Natural killer cell treated with Interleukin-12 subunit alpha and Interleukin-12 subunit beta and Interleukin-15 and Interleukin-18, amount 100 ng/mL, for 72 hours (primary cell): Measurements from ENCODE around the gene IQSEC3. TPM values are rescaled to one million over a fixed set of nuclear protein-coding genes. Genes with fewer than 3 reads are reported as not detected.
"Not testable (repeated sequence)": the region's sequence is repeated elsewhere in the genome, so short reads cannot be mapped to it uniquely, and the experiment has no call there.

Source experiments
- ATAC-seq, 2 donors: fragments of 150-1000 bp; cut with Tn5 transposase in 1 of 2; sonication (Bioruptor Pico), chemical (Tn5 transposase) in 1 of 2; 2 replicates each; pipeline ENCODE4 v1.10.0; 2021
- DNase-seq: peaks from one replicate; pipeline ENCODE4 v3.0.0; 2022; ENCODE audit warnings: low spot score
- H3K27ac Mint-ChIP-seq, 2 donors: 1 replicate in 1 of 2; 2 replicates in 1 of 2; pipeline ENCODE4 v1.8.0; 2022; ENCODE audit warnings: mixed read lengths in 2 of 2, mild to moderate bottlenecking in 1 of 2, moderate library complexity in 1 of 2
- H3K27me3 Mint-ChIP-seq, 2 donors: 1 replicate in 1 of 2; 2 replicates in 1 of 2; pipeline ENCODE4 v1.8.0; 2022; ENCODE audit warnings: mixed read lengths in 2 of 2
- H3K36me3 Mint-ChIP-seq: one replicate; pipeline ENCODE4 v1.8.0; 2022; ENCODE audit warnings: mixed read lengths
- H3K4me1 Mint-ChIP-seq, 2 donors: 1 replicate in 1 of 2; 2 replicates in 1 of 2; pipeline ENCODE4 v1.8.0; 2022; ENCODE audit warnings: low read depth in 2 of 2, mixed read lengths in 2 of 2, mild to moderate bottlenecking in 1 of 2
- H3K4me3 Mint-ChIP-seq: one replicate; pipeline ENCODE4 v1.8.0; 2022; ENCODE audit warnings: mixed read lengths
- H3K9me3 Mint-ChIP-seq: 2 replicates; pipeline ENCODE4 v1.8.0; 2022; ENCODE audit warnings: mixed read lengths
- total RNA-seq, 2 donors: library from RNA; stranded (reverse); gene quantifications; one replicate each; pipeline ENCODE4 v1.2.3, GENCODE V29; 2022

Gene IQSEC3
- total RNA-seq, 2 donors from 2014 or later: 0.22 to 1.1 TPM

- Mint-ChIP-seq H3K36me3 (peaks cover 32% of the 10 kb centered on the region), H3K4me3 (no peak overlapping the region), H3K27me3 (peaks cover 50 to 68% of the 10 kb centered on the region in 2 donors), H3K4me1 (no peaks in the 10 kb centered on the region), H3K27ac (no peak overlapping the region), H3K9me3 (peaks cover 12% of the 10 kb centered on the region)
- no peak for DNase-seq
- no peak for ATAC-seq
Observed at GRCh38 chr12:58832-59231, 7.7 kb upstream of the IQSEC3 start.

DNA sequence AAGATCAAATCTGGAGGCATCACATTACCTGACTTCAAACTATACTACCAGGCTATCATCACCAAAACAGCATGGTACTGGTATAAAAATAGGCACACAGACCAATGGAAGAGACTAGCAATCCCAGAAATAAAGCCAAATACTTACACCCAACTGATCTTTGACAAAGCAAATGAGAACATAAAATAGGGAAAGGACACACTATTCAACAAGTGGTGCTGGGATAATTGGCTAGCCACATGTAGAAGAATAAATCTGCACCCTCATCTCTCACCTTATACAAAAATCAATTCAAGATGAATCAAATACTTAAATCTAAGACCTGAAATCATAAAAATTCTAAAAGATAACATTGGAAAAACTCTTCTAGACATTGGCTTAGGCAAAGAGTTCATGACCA lies 4.7 kb upstream of the IQSEC3 start:
- not testable (repeated sequence) for DNase-seq, H3K4me1 Mint-ChIP-seq, H3K27ac Mint-ChIP-seq, ATAC-seq, H3K4me3 Mint-ChIP-seq
- Mint-ChIP-seq H3K9me3 (peaks cover 14% of the 10 kb centered on the region), H3K27me3 (peaks cover 40 to 58% of the 10 kb centered on the region in 2 donors), H3K36me3 (peaks cover 32% of the 10 kb centered on the region)

DNA sequence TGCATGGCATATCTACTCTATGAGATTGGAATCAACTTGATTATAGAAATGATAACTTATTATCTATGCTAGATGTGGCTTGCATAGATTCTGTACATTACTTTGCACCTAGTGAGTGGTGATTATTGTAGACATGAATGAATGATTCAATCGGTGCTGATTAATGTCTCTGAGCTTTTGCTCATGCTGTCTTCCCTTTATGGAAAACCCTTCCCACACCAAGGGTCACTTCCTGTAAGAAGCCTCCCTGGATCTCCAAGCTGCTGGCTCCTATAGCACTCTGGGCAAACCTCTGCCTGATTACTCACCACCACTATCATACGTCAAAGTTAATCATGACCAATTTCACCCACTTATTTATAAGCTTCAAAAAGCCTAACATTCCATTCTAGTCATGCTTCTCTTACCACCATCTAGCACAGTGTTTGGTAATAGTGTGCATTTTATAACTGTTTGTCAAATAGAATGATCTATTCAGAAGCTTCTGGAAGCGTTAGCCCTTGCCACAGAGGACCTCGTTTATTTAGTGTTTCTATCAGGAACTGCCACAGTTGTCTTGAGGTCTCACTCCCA lies 990 bp upstream of the IQSEC3 start:
- ATAC-seq, H3K4me1 Mint-ChIP-seq, H3K9me3 Mint-ChIP-seq, H3K27ac Mint-ChIP-seq, H3K4me3 Mint-ChIP-seq, DNase-seq, H3K36me3 Mint-ChIP-seq: not testable (repeated sequence)
- H3K27me3 Mint-ChIP-seq: peaks cover 25 to 39% of the 10 kb centered on the region in 2 donors

DNA sequence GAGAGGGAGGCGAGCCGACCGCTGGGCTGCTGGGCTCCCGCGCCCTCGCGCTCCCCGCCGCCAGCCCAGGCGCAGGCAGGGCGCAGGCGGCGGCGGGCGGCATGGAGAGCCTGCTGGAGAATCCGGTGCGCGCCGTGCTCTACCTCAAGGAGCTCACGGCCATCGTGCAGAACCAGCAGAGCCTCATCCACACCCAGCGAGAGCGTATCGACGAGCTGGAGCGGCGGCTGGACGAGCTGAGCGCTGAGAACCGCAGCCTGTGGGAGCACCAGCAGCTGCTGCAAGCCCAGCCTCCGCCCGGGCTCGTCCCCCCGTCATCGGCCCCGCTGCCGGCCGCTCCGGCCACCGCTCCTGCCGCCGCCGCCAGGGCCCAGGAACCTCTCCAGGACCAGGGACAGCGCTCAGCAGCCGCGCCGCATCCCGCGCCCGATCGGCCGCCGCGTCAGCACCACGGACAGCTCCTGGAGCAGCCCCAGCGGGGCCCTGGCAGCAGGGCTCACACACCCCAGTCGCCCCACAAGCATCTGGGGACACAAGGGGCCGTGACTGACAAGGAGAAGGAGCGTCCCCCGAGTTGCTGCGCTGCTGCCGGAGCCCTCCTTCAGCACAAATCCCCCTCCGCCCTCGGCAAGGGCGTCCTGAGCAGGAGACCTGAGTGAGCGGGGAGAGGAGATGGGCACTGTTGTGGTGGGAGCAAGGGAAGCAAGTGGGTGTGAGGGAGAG lies 376 bp downstream of the IQSEC3 start:
- not testable (repeated sequence) for DNase-seq, H3K9me3 Mint-ChIP-seq, H3K4me1 Mint-ChIP-seq, H3K27ac Mint-ChIP-seq, H3K36me3 Mint-ChIP-seq, H3K4me3 Mint-ChIP-seq
- peaks cover 29 to 33% of the 10 kb centered on the region in 2 donors for H3K27me3 Mint-ChIP-seq
- ATAC-seq: peak; percentile 91 to 93

DNA sequence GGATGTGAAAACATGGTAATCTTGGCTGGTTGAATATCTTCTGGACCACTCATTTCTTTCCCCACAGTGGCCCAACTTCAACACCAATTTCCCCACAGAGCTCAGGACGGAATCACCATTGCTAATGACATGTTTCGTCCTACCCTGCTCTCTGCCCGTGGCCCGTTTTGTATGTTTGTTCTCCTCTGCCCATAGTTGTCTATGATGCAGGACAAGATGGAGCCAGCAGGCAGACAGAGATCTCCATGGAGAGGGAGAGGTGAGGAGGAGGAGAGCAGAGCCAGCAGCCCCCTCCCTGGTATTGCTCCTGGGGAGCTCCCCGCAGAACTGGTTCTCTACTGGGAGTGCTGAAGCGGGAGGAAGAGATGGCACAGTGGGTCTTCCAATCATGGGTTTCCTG lies 3.1 kb downstream of the IQSEC3 start:
- ATAC-seq, H3K27ac Mint-ChIP-seq, H3K9me3 Mint-ChIP-seq, DNase-seq, H3K4me3 Mint-ChIP-seq, H3K4me1 Mint-ChIP-seq, H3K36me3 Mint-ChIP-seq: not testable (repeated sequence)
- peaks cover 31 to 34% of the 10 kb centered on the region in 2 donors for H3K27me3 Mint-ChIP-seq

DNA sequence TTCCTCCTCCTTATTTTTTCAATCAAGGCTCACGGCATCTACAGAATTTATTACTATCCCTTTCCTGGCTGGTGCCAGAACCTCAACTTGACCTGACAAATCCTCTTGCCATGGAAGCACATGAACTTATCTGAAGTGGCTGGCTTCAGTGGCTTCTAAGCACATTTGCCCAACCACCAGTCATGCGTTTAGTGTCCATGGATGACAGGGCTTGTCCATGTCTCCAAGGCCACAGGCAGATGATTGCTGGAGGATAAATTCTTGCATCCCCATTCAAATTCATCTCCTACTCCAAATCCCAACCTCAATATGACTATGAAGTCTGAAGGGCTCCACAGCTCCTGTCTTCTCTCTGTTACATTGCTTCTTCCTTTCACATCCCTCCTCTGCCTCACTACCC lies 4.0 kb downstream of the IQSEC3 start:
- ATAC-seq, H3K27ac Mint-ChIP-seq, H3K4me1 Mint-ChIP-seq, H3K9me3 Mint-ChIP-seq, DNase-seq, H3K36me3 Mint-ChIP-seq, H3K4me3 Mint-ChIP-seq: not testable (repeated sequence)
- peaks cover 27 to 38% of the 10 kb centered on the region in 2 donors for H3K27me3 Mint-ChIP-seq

- H3K27ac Mint-ChIP-seq, H3K4me1 Mint-ChIP-seq, H3K9me3 Mint-ChIP-seq, H3K36me3 Mint-ChIP-seq, ATAC-seq, DNase-seq, H3K4me3 Mint-ChIP-seq: not testable (repeated sequence)
- peaks cover 22 to 47% of the 10 kb centered on the region in 2 donors for H3K27me3 Mint-ChIP-seq
Observed at GRCh38 chr12:72018-72417, 5.5 kb downstream of the IQSEC3 start.

GRCh38 chr12:74420-75190 lies 8.0 kb downstream of the IQSEC3 start:
- not testable (repeated sequence) for H3K36me3 Mint-ChIP-seq, H3K9me3 Mint-ChIP-seq
- peaks cover 28 to 43% of the 10 kb centered on the region in 2 donors for H3K27me3 Mint-ChIP-seq

DNA sequence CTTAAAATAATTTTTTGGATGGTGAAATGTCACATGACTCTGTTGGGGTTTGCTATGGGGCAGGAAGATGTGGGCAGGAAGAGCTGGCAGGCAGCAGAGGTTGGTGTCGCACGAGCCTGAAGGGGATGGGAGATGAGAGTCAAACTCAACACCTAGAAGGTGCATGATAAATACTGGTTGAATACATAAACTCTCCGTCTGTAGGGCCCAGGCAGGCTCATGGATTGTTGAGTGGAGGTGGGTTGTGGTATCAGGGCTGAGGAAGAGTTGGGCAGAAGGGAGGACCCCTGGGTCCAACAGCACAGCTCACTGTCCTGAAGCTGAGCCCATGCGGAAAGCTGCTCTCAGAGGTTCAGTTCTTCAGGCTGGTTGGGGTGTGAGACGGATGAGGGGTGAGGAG lies 9.0 kb downstream of the IQSEC3 start:
- H3K36me3 Mint-ChIP-seq, H3K27ac Mint-ChIP-seq, H3K4me3 Mint-ChIP-seq, ATAC-seq, H3K9me3 Mint-ChIP-seq, DNase-seq, H3K4me1 Mint-ChIP-seq: not testable (repeated sequence)
- peaks cover 30 to 41% of the 10 kb centered on the region in 2 donors for H3K27me3 Mint-ChIP-seq

More at GRCh38 chr12:74420-75190, 8.0 kb downstream of the IQSEC3 start:
- H3K4me3 Mint-ChIP-seq, H3K27ac Mint-ChIP-seq, H3K4me1 Mint-ChIP-seq, ATAC-seq, DNase-seq: not testable (repeated sequence)

- not testable (repeated sequence) for H3K4me1 Mint-ChIP-seq, ATAC-seq, H3K9me3 Mint-ChIP-seq, DNase-seq, H3K4me3 Mint-ChIP-seq, H3K27ac Mint-ChIP-seq, H3K36me3 Mint-ChIP-seq
- H3K27me3 Mint-ChIP-seq: peaks cover 30 to 39% of the 10 kb centered on the region in 2 donors
Observed at GRCh38 chr12:76102-76501, 9.5 kb downstream of the IQSEC3 start.

GRCh38 chr12:76551-76950 lies 10.0 kb downstream of the IQSEC3 start:
- not testable (repeated sequence) for DNase-seq, H3K4me1 Mint-ChIP-seq, H3K27ac Mint-ChIP-seq, H3K9me3 Mint-ChIP-seq, H3K36me3 Mint-ChIP-seq, H3K4me3 Mint-ChIP-seq
- ATAC-seq: peak in 1 of 2 donors; percentile 8
- H3K27me3 Mint-ChIP-seq: peaks cover 32 to 40% of the 10 kb centered on the region in 2 donors

GRCh38 chr12:77101-77719 lies 10.6 kb downstream of the IQSEC3 start:
- not testable (repeated sequence) for H3K36me3 Mint-ChIP-seq, H3K27ac Mint-ChIP-seq, DNase-seq, H3K9me3 Mint-ChIP-seq, H3K4me3 Mint-ChIP-seq, H3K4me1 Mint-ChIP-seq, ATAC-seq
- peaks cover 39% of the 10 kb centered on the region in 2 donors for H3K27me3 Mint-ChIP-seq

DNA sequence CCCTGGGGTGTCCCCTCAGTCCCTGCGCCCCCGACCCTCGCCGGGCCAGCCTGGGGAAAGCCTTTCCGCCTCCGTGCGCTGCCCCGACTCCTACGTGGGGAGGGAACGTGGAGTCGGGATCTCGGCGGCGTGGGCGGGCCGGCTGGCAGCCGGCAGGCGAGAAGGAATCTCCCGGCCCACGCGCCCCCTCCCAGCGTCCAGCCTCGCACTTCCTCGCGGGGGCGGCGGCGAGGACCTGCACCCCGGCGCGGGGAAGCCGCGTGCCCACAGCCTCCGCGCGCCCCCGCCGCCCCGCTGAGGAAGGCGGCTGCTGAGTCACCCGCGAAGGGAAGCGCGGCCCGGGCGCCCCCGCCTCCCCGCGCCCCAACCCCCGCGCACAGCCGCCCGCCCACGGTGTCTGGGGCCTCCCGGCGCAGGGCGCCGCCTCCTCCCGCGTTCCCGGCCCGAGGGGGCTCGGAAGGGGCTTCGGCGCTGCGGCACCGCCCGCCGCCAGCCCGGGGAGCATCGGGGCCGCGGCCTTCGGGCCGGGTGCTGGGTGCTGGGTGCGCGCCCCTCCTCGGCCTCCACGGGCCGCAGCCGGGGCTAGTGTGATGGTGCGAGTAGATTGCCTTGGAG lies 11.3 kb downstream of the IQSEC3 start:
- ATAC-seq (peak in 1 of 2 donors; percentile 52), DNase-seq (peak; percentile 47)
- not testable (repeated sequence) for H3K36me3 Mint-ChIP-seq, H3K9me3 Mint-ChIP-seq, H3K4me1 Mint-ChIP-seq, H3K4me3 Mint-ChIP-seq, H3K27ac Mint-ChIP-seq
- peaks cover 40 to 43% of the 10 kb centered on the region in 2 donors for H3K27me3 Mint-ChIP-seq
